Measurements from ENCODE around the gene TAMALIN. TPM values are rescaled to one million over a fixed set of nuclear protein-coding genes. Genes with fewer than 3 reads are reported as not detected.

Gene TAMALIN
- polyA plus RNA-seq, 3 donors = 0.63 to 118 (median 1.6) TPM

GRCh38 chr12:51997136-51997535 is 9.6 kb upstream of the TAMALIN start:
- Mint-ChIP-seq H3K4me1 (peaks cover 11% of the 10 kb centered on the region), H3K36me3 (peaks cover 69 to 82% of the 10 kb centered on the region in 2 donors), H3K9me3 (peaks cover 0 to 4% (median 0%) of the 10 kb centered on the region in 7 donors), H3K27me3 (ENCODE audit: low read depth in 3 of 3) (peaks cover 0 to 7% (median 2%) of the 10 kb centered on the region in 3 donors), H3K27ac (peak overlapping the region in 1 of 7 donors; percentile 28), H3K4me3 (no peak overlapping the region)
- DNase-seq = no peak
- no peak overlapping the region for H2AFZ ChIP-seq (ENCODE audit: insufficient read depth, low read depth, low read length, poor library complexity, severe bottlenecking)
- no peak overlapping the region for H3K27ac ChIP-seq (ENCODE audit: low read depth in 1 of 2, low read length in 2 of 2)
- TF ChIP-seq CTCF (IDR thresholded peaks at IDR 0.05) = no peak
- peaks cover 42 to 70% of the 10 kb centered on the region in 2 donors for H3K36me3 ChIP-seq (replicated peaks in 1 of 2; ENCODE audit: control insufficient read depth in 1 of 2, insufficient read depth in 2 of 2, low read length in 2 of 2)
- no peak overlapping the region for H3K4me3 ChIP-seq (replicated peaks in 1 of 3; ENCODE audit: low read depth in 2 of 3, low read length in 3 of 3)
- no peaks in the 10 kb centered on the region for H3K9me3 ChIP-seq (replicated peaks in 1 of 2; ENCODE audit: control insufficient read depth in 1 of 2, insufficient read depth in 1 of 2, low read length in 2 of 2)
- H3K27me3 ChIP-seq (ENCODE audit: control insufficient read depth in 2 of 2, insufficient read depth in 2 of 2, low read length in 2 of 2) = no peaks in the 10 kb centered on the region
- no peak overlapping the region for H3K4me2 ChIP-seq (replicated peaks; ENCODE audit: extremely low read depth, low read length, poor library complexity, severe bottlenecking)
- WGBS (ENCODE audit: insufficient coverage) = 100% methylated on average over 3 of the region's 5 CpGs
- H3K4me1 ChIP-seq (ENCODE audit: control insufficient read depth in 1 of 2, insufficient read depth in 2 of 2, low read length in 2 of 2) = peaks cover 0 to 2% of the 10 kb centered on the region in 2 donors
- intact Hi-C loops (cut with micrococcal nuclease) = no loop called here
- no peaks in the 10 kb centered on the region for H3K79me2 ChIP-seq (ENCODE audit: insufficient read depth, low read length)
- H3K9ac ChIP-seq (ENCODE audit: insufficient read depth, low read length, poor library complexity, severe bottlenecking) = no peak overlapping the region
- H4K20me1 ChIP-seq (ENCODE audit: insufficient read depth, low read length) = peaks cover 43% of the 10 kb centered on the region

GRCh38 chr12:52003016-52003550 is 3.7 kb upstream of the TAMALIN start:
- no peaks in the 10 kb centered on the region for H3K79me2 ChIP-seq (ENCODE audit: insufficient read depth, low read length)
- no peak overlapping the region for H2AFZ ChIP-seq (ENCODE audit: insufficient read depth, low read depth, low read length, poor library complexity, severe bottlenecking)
- Mint-ChIP-seq H3K4me3 (no peak overlapping the region), H3K36me3 (peaks cover 36 to 41% of the 10 kb centered on the region in 2 donors), H3K9me3 (peaks cover 0 to 13% (median 7%) of the 10 kb centered on the region in 7 donors), H3K27me3 (ENCODE audit: low read depth in 3 of 3) (peaks cover 21 to 37% (median 31%) of the 10 kb centered on the region in 3 donors), H3K4me1 (peaks cover 40% of the 10 kb centered on the region), H3K27ac (peak overlapping the region in 2 of 7 donors; percentile 8 to 46)
- intact Hi-C loops (cut with micrococcal nuclease) = no loop called here
- no peak overlapping the region for H3K4me3 ChIP-seq (replicated peaks in 1 of 3; ENCODE audit: low read depth in 2 of 3, low read length in 3 of 3)
- DNase-seq = no peak
- peaks cover 12% of the 10 kb centered on the region for H4K20me1 ChIP-seq (ENCODE audit: insufficient read depth, low read length)
- H3K27ac ChIP-seq (ENCODE audit: low read depth in 1 of 2, low read length in 2 of 2) = no peak overlapping the region
- no peaks in the 10 kb centered on the region for H3K9me3 ChIP-seq (replicated peaks in 1 of 2; ENCODE audit: control insufficient read depth in 1 of 2, insufficient read depth in 1 of 2, low read length in 2 of 2)
- TF ChIP-seq CTCF (IDR thresholded peaks at IDR 0.05) = no peak
- 89% methylated on average over 7 of the region's 8 CpGs for WGBS (ENCODE audit: insufficient coverage)
- peaks cover 32 to 42% of the 10 kb centered on the region in 2 donors for H3K4me1 ChIP-seq (ENCODE audit: control insufficient read depth in 1 of 2, insufficient read depth in 2 of 2, low read length in 2 of 2)
- H3K4me2 ChIP-seq (replicated peaks; ENCODE audit: extremely low read depth, low read length, poor library complexity, severe bottlenecking) = no peak overlapping the region
- H3K27me3 ChIP-seq (ENCODE audit: control insufficient read depth in 2 of 2, insufficient read depth in 2 of 2, low read length in 2 of 2) = peaks cover 3 to 18% of the 10 kb centered on the region in 2 donors
- no peak overlapping the region for H3K9ac ChIP-seq (ENCODE audit: insufficient read depth, low read length, poor library complexity, severe bottlenecking)
- peaks cover 5 to 18% of the 10 kb centered on the region in 2 donors for H3K36me3 ChIP-seq (replicated peaks in 1 of 2; ENCODE audit: control insufficient read depth in 1 of 2, insufficient read depth in 2 of 2, low read length in 2 of 2)
